ENCODE results near the gene EYA2. TPM values are rescaled to one million over a fixed set of nuclear protein-coding genes. Genes with fewer than 3 reads are reported as not detected.

Gene EYA2
- total and polyA plus RNA-seq, 4 donors, result 1.6 to 4.4 (median 2.1) TPM

- Histone ChIP-seq H3K4me3 (no peak overlapping the region), H3K27me3 (ENCODE audit: control insufficient read depth in 3 of 3, insufficient read depth in 3 of 3, low read length in 2 of 3) (peaks cover 0 to 6% (median 0%) of the 10 kb centered on the region in 3 donors), H3K4me1 (ENCODE audit: control insufficient read depth in 5 of 5, insufficient read depth in 5 of 5, low read length in 5 of 5) (no peaks in the 10 kb centered on the region), H3K9me3 (ENCODE audit: control insufficient read depth in 4 of 4, insufficient read depth in 3 of 4, low read length in 3 of 4) (no peaks in the 10 kb centered on the region), H3K27ac (ENCODE audit: low read depth in 1 of 2, low read length in 1 of 2) (no peak overlapping the region), H3K36me3 (ENCODE audit: control insufficient read depth in 4 of 4, insufficient read depth in 4 of 4, low read length in 4 of 4) (no peaks in the 10 kb centered on the region), H3K9ac (ENCODE audit: insufficient read depth in 1 of 2, low read length in 2 of 2) (no peak overlapping the region)
- ATAC-seq (ENCODE audit: insufficient read depth, low FRiP score) (no peak), DNase-seq (no peak)
- TF ChIP-seq, protein P1, sequence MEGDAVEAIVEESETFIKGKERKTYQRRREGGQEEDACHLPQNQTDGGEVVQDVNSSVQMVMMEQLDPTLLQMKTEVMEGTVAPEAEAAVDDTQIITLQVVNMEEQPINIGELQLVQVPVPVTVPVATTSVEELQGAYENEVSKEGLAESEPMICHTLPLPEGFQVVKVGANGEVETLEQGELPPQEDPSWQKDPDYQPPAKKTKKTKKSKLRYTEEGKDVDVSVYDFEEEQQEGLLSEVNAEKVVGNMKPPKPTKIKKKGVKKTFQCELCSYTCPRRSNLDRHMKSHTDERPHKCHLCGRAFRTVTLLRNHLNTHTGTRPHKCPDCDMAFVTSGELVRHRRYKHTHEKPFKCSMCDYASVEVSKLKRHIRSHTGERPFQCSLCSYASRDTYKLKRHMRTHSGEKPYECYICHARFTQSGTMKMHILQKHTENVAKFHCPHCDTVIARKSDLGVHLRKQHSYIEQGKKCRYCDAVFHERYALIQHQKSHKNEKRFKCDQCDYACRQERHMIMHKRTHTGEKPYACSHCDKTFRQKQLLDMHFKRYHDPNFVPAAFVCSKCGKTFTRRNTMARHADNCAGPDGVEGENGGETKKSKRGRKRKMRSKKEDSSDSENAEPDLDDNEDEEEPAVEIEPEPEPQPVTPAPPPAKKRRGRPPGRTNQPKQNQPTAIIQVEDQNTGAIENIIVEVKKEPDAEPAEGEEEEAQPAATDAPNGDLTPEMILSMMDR (IDR thresholded peaks at IDR 0.05; ENCODE audit: control extremely low read depth, extremely low read depth), result no peak
- 73 to 82% methylated on average over 11 of the region's 11 CpGs for WGBS, 2 donors
Measured at GRCh38 chr20:46999801-47000465, 105.3 kb downstream of the EYA2 start.

- Histone ChIP-seq H3K27me3 (ENCODE audit: control insufficient read depth in 3 of 3, insufficient read depth in 3 of 3, low read length in 2 of 3) (no peaks in the 10 kb centered on the region), H3K36me3 (ENCODE audit: control insufficient read depth in 4 of 4, insufficient read depth in 4 of 4, low read length in 4 of 4) (no peaks in the 10 kb centered on the region), H3K9me3 (ENCODE audit: control insufficient read depth in 4 of 4, insufficient read depth in 3 of 4, low read length in 3 of 4) (peaks cover 0 to 3% (median 0%) of the 10 kb centered on the region in 4 donors), H3K4me3 (no peak overlapping the region), H3K4me1 (ENCODE audit: control insufficient read depth in 5 of 5, insufficient read depth in 5 of 5, low read length in 5 of 5) (no peaks in the 10 kb centered on the region), H3K27ac (ENCODE audit: low read depth in 1 of 2, low read length in 1 of 2) (no peak overlapping the region), H3K9ac (ENCODE audit: insufficient read depth in 1 of 2, low read length in 2 of 2) (no peak overlapping the region)
- WGBS, 2 donors, result 76 to 77% methylated on average over 6 of the region's 6 CpGs
- DNase-seq, result no peak
- ATAC-seq (ENCODE audit: insufficient read depth, low FRiP score), result no peak
- TF ChIP-seq, protein P1 (IDR thresholded peaks at IDR 0.05; ENCODE audit: control extremely low read depth, extremely low read depth), result no peak
Measured at GRCh38 chr20:47003223-47003622, 108.6 kb downstream of the EYA2 start.

GRCh38 chr20:47004179-47004578 is 109.5 kb downstream of the EYA2 start:
- Histone ChIP-seq H3K9ac (ENCODE audit: insufficient read depth in 1 of 2, low read length in 2 of 2) (no peak overlapping the region), H3K27me3 (ENCODE audit: control insufficient read depth in 3 of 3, insufficient read depth in 3 of 3, low read length in 2 of 3) (no peaks in the 10 kb centered on the region), H3K4me1 (ENCODE audit: control insufficient read depth in 5 of 5, insufficient read depth in 5 of 5, low read length in 5 of 5) (no peaks in the 10 kb centered on the region), H3K4me3 (no peak overlapping the region), H3K36me3 (ENCODE audit: control insufficient read depth in 4 of 4, insufficient read depth in 4 of 4, low read length in 4 of 4) (no peaks in the 10 kb centered on the region), H3K27ac (ENCODE audit: low read depth in 1 of 2, low read length in 1 of 2) (no peak overlapping the region), H3K9me3 (ENCODE audit: control insufficient read depth in 4 of 4, insufficient read depth in 3 of 4, low read length in 3 of 4) (peaks cover 0 to 5% (median 0%) of the 10 kb centered on the region in 4 donors)
- DNase-seq (no peak), ATAC-seq (ENCODE audit: insufficient read depth, low FRiP score) (no peak)
- TF ChIP-seq, protein P1 (IDR thresholded peaks at IDR 0.05; ENCODE audit: control extremely low read depth, extremely low read depth), result no peak
- 82 to 84% methylated on average over 4 of the region's 4 CpGs for WGBS, 2 donors
